ENCODE results near the gene STRADA.

Gene STRADA

GRCh38 chr17:63693411-63694113 lies 48.0 kb downstream of the STRADA start:
- no peak for TF ChIP-seq CTCF (IDR thresholded peaks at IDR 0.05; ENCODE audit: insufficient read depth, missing control alignments)
- DNase-seq (ENCODE audit: insufficient read length, low spot score) (no peak), FAIRE-seq (no peak)

- no peak for TF ChIP-seq CTCF (IDR thresholded peaks at IDR 0.05; ENCODE audit: insufficient read depth, missing control alignments)
- DNase-seq (ENCODE audit: insufficient read length, low spot score) (no peak), FAIRE-seq (no peak)
Measured at GRCh38 chr17:63692195-63692816, 49.3 kb downstream of the STRADA start.

GRCh38 chr17:63689479-63689878 lies 52.1 kb downstream of the STRADA start:
- TF ChIP-seq CTCF (IDR thresholded peaks at IDR 0.05; ENCODE audit: insufficient read depth, missing control alignments), result no peak
- no peak for FAIRE-seq

GRCh38 chr17:63688396-63689020 lies 53.1 kb downstream of the STRADA start:
- DNase-seq (ENCODE audit: insufficient read length, low spot score) (no peak), FAIRE-seq (no peak)
- TF ChIP-seq CTCF (IDR thresholded peaks at IDR 0.05; ENCODE audit: insufficient read depth, missing control alignments), result no peak

More at GRCh38 chr17:63689479-63689878, 52.1 kb downstream of the STRADA start:
- no peak for DNase-seq (ENCODE audit: insufficient read length, low spot score)

GRCh38 chr17:63686138-63686685 lies 55.4 kb downstream of the STRADA start:
- FAIRE-seq, result no peak
- TF ChIP-seq CTCF (IDR thresholded peaks at IDR 0.05; ENCODE audit: insufficient read depth, missing control alignments), result no peak
- no peak for DNase-seq (ENCODE audit: insufficient read length, low spot score)

- TF ChIP-seq CTCF (IDR thresholded peaks at IDR 0.05; ENCODE audit: insufficient read depth, missing control alignments), result no peak
- no peak for DNase-seq (ENCODE audit: insufficient read length, low spot score)
- no peak for FAIRE-seq
Measured at GRCh38 chr17:63685578-63685977, 56.0 kb downstream of the STRADA start.
